HG02642 (cell line): ENCODE results near the gene PRKD3.
A peak's percentile ranks its signal among the peaks of the same experiment; 100 is the strongest.
"Not testable (repeated sequence)": the region's sequence is repeated elsewhere in the genome, so short reads cannot be mapped to it uniquely, and the experiment has no call there.

Experiments
- ATAC-seq: cut with Tn5 transposase; IDR thresholded peaks from one replicate; pipeline ENCODE4 v1.9.1; 2021; ENCODE audit warnings: mild to moderate bottlenecking; ENCODE audit not compliant: unreplicated experiment, poor library complexity

PRKD3 gene

GRCh38 chr2:37318401-37318800 is 6.2 kb downstream of the PRKD3 start:
- ATAC-seq, result peak; percentile 71

GRCh38 chr2:37317746-37318145 is 6.9 kb downstream of the PRKD3 start:
- ATAC-seq, result no peak

GRCh38 chr2:37316181-37316580 is 8.5 kb downstream of the PRKD3 start:
- no peak for ATAC-seq

GRCh38 chr2:37315364-37315763 is 9.3 kb downstream of the PRKD3 start:
- ATAC-seq, result no peak

GRCh38 chr2:37307500-37307899 is 17.1 kb downstream of the PRKD3 start:
- ATAC-seq, result no peak

GRCh38 chr2:37306024-37306423 is 18.6 kb downstream of the PRKD3 start:
- ATAC-seq, result no peak

- no peak for ATAC-seq
These were observed 21.9 kb downstream of the PRKD3 start for GRCh38 chr2:37302701-37303252.

GRCh38 chr2:37301408-37301807 is 23.2 kb downstream of the PRKD3 start:
- ATAC-seq, result no peak

- ATAC-seq, result no peak
These were observed 24.1 kb downstream of the PRKD3 start for GRCh38 chr2:37300578-37300977.

GRCh38 chr2:37300146-37300545 is 24.5 kb downstream of the PRKD3 start:
- ATAC-seq, result no peak

- no peak for ATAC-seq
These were observed 27.0 kb downstream of the PRKD3 start for GRCh38 chr2:37297632-37298031.

- no peak for ATAC-seq
These were observed 29.1 kb downstream of the PRKD3 start for GRCh38 chr2:37295469-37296073.

- not testable (repeated sequence) for ATAC-seq
These were observed 29.8 kb downstream of the PRKD3 start for GRCh38 chr2:37294858-37295257.

- ATAC-seq, result no peak
These were observed 33.0 kb downstream of the PRKD3 start for GRCh38 chr2:37291680-37292079.

GRCh38 chr2:37287966-37288365 is 36.7 kb downstream of the PRKD3 start:
- ATAC-seq, result no peak

- no peak for ATAC-seq
These were observed 40.3 kb downstream of the PRKD3 start for GRCh38 chr2:37284381-37284780.

- ATAC-seq, result no peak
These were observed 41.4 kb downstream of the PRKD3 start for GRCh38 chr2:37283207-37283606.

GRCh38 chr2:37282746-37283145 is 41.9 kb downstream of the PRKD3 start:
- no peak for ATAC-seq

GRCh38 chr2:37281916-37282315 is 42.7 kb downstream of the PRKD3 start:
- ATAC-seq, result no peak

- ATAC-seq, result no peak
These were observed 48.3 kb downstream of the PRKD3 start for GRCh38 chr2:37276291-37276690.
